NK-92 (cell line): ENCODE results near the gene PIP4K2A.

Experiments used
- DNase-seq: peaks from one replicate; lab custom pipeline; 2025; ENCODE audit not compliant: unreplicated experiment; lab: John Stamatoyannopoulos, UW

Gene PIP4K2A

GRCh38 chr10:22622242-22622806 is 92.1 kb downstream of the PIP4K2A start:
- no peak for DNase-seq

- no peak for DNase-seq
Measured at GRCh38 chr10:22621726-22622125, 92.7 kb downstream of the PIP4K2A start.

GRCh38 chr10:22620929-22621328 is 93.4 kb downstream of the PIP4K2A start:
- DNase-seq, result no peak

GRCh38 chr10:22620140-22620857 is 94.1 kb downstream of the PIP4K2A start:
- no peak for DNase-seq

GRCh38 chr10:22619101-22619500 is 95.3 kb downstream of the PIP4K2A start:
- no peak for DNase-seq

GRCh38 chr10:22618078-22618785 is 96.1 kb downstream of the PIP4K2A start:
- DNase-seq, result no peak

GRCh38 chr10:22617516-22617915 is 96.9 kb downstream of the PIP4K2A start:
- no peak for DNase-seq

GRCh38 chr10:22617051-22617450 is 97.3 kb downstream of the PIP4K2A start:
- no peak for DNase-seq

GRCh38 chr10:22615819-22616499 is 98.4 kb downstream of the PIP4K2A start:
- DNase-seq, result no peak

- DNase-seq, result no peak
Measured at GRCh38 chr10:22615101-22615500, 99.3 kb downstream of the PIP4K2A start.

GRCh38 chr10:22613011-22613410 is 101.4 kb downstream of the PIP4K2A start:
- no peak for DNase-seq

GRCh38 chr10:22612318-22612717 is 102.1 kb downstream of the PIP4K2A start:
- no peak for DNase-seq

- no peak for DNase-seq
Measured at GRCh38 chr10:22611425-22612115, 102.8 kb downstream of the PIP4K2A start.

- no peak for DNase-seq
Measured at GRCh38 chr10:22610610-22611009, 103.8 kb downstream of the PIP4K2A start.

GRCh38 chr10:22609719-22610465 is 104.5 kb downstream of the PIP4K2A start:
- no peak for DNase-seq

GRCh38 chr10:22609251-22609650 is 105.1 kb downstream of the PIP4K2A start:
- no peak for DNase-seq

- DNase-seq, result no peak
Measured at GRCh38 chr10:22607261-22607660, 107.1 kb downstream of the PIP4K2A start.

- DNase-seq, result no peak
Measured at GRCh38 chr10:22606164-22606614, 108.2 kb downstream of the PIP4K2A start.

GRCh38 chr10:22605168-22605567 is 109.2 kb downstream of the PIP4K2A start:
- DNase-seq, result no peak
